Measurements from ENCODE around the gene XYLB.

XYLB gene

GRCh38 chr3:38453075-38453912 is 106.7 kb downstream of the XYLB start, which contains the start of gene ACVR2B:
ACVR2B (plus strand) TSS chr3:38453890; CDS start chr3:38454323, 433 bp downstream.
- H3K4me3 ChIP-seq (ENCODE audit: low read length): peak within 1 kb of the TSS; percentile 66
- DNase-seq (ENCODE audit: low read depth): peak; percentile 61
- TF ChIP-seq CTCF (conservative IDR thresholded peaks at IDR 0.05; ENCODE audit: low read length): no peak

- TF ChIP-seq CTCF (conservative IDR thresholded peaks at IDR 0.05; ENCODE audit: low read length): no peak
- peak overlapping the region; percentile 66 for H3K4me3 ChIP-seq (ENCODE audit: low read length)
- no peak for DNase-seq (ENCODE audit: low read depth)
Observed at GRCh38 chr3:38453913-38454177, 107.3 kb downstream of the XYLB start.

GRCh38 chr3:38454178-38454883 is 107.7 kb downstream of the XYLB start:
- no peak for TF ChIP-seq CTCF (conservative IDR thresholded peaks at IDR 0.05; ENCODE audit: low read length)
- H3K4me3 ChIP-seq (ENCODE audit: low read length): peak overlapping the region; percentile 66
- peak; percentile 25 for DNase-seq (ENCODE audit: low read depth)

GRCh38 chr3:38454884-38455638 is 108.5 kb downstream of the XYLB start:
- H3K4me3 ChIP-seq (ENCODE audit: low read length): peak overlapping the region; percentile 66
- no peak for TF ChIP-seq CTCF (conservative IDR thresholded peaks at IDR 0.05; ENCODE audit: low read length)
- no peak for DNase-seq (ENCODE audit: low read depth)

GRCh38 chr3:38455639-38456430 is 109.2 kb downstream of the XYLB start:
- DNase-seq (ENCODE audit: low read depth): no peak
- peak overlapping the region; percentile 66 for H3K4me3 ChIP-seq (ENCODE audit: low read length)
- TF ChIP-seq CTCF (conservative IDR thresholded peaks at IDR 0.05; ENCODE audit: low read length): no peak

- DNase-seq (ENCODE audit: low read depth): peak; percentile 63
- TF ChIP-seq CTCF (conservative IDR thresholded peaks at IDR 0.05; ENCODE audit: low read length): no peak
- no peak overlapping the region for H3K4me3 ChIP-seq (ENCODE audit: low read length)
Observed at GRCh38 chr3:38457111-38458003, 110.8 kb downstream of the XYLB start.
